ENCODE data around the gene ZNF217.
A peak's percentile ranks its signal among the peaks of the same experiment; 100 is the strongest.
"Not testable (repeated sequence)": the region's sequence is repeated elsewhere in the genome, so short reads cannot be mapped to it uniquely, and the experiment has no call there.

The ZNF217 gene

GRCh38 chr20:53562104-53562764 is 31.4 kb downstream of the ZNF217 start:
- not testable (repeated sequence) for DNase-seq

DNA sequence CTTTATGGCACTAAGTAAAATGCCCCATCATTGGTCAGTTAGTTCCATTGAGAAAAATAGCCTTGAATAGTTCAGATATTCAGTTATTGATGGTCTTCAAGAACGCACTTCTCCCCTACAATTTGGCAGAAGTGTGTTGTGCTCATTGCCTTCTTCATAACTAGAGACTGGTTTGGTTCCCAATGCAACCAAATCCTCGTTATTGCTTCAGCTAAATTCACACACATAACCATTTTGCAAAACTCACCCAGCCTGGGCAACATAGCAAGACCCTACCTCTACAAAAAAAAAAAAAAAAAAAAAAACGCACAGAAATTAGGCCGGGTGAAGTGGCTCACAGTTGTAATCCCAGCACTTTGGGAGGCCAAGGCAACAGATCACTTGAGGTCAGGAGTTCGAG is 32.1 kb downstream of the ZNF217 start:
- DNase-seq = no peak

DNA sequence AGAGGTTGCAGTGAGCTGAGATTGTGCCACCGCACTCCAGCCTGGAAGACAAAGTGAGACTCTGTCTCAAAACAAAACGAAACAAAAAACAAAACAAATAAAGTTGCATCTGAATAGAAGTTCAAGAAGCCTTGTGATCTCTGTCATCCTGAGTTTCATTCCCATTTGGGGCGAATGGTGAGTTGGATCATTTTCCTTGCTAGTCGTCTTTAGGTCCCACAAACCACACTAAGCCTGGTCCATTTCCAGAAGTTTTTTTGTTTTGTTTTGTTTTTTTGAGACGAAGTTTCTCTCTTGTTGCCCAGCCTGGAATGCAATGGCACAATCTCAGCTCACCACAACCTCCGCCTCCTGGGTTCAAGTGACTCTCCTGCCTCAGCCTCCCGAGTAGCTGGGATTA is 33.8 kb downstream of the ZNF217 start:
- DNase-seq = no peak

DNA sequence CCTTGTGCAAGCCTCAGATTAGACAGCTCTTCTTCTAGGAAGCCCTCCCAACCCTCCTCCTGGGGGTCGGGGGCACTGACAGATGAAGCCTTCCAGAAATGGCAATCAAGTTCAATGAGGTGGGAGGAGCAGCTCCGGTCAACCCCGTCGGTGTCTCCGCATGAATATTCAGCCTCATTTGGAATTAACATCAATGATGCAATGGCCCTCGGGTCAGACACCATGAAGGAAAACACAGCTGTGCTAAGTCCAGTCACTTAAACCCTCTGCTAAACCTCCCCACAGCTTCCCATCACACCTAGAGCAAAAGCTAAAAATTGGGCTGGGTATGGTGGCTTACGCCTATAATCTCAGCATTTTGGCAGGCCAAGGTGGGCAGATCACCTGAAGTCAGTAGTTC is 36.5 kb downstream of the ZNF217 start:
- DNase-seq = no peak

GRCh38 chr20:53556267-53556897 is 37.3 kb downstream of the ZNF217 start:
- DNase-seq = no peak

DNA sequence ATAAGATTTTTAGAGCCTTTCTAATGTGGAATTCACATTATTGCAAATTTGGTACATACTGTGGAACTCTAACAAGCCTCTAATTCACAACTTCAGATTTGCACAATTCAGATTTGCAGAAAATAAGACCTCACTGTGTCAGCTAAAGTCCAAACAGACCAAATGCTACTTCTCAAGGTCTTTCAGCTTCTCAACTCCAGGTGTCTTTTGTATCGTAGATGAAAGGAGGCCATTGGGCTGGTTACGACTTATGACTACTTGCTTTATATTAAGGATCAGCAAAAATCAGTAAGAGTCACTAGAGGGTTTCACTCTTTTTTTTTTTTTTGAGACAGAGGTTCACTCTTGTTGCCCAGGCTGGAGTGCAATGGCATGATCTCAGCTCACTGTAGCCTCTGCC is 37.8 kb downstream of the ZNF217 start:
- DNase-seq = no peak

- no peak for DNase-seq
These were observed 38.6 kb downstream of the ZNF217 start for GRCh38 chr20:53555081-53555480.

DNA sequence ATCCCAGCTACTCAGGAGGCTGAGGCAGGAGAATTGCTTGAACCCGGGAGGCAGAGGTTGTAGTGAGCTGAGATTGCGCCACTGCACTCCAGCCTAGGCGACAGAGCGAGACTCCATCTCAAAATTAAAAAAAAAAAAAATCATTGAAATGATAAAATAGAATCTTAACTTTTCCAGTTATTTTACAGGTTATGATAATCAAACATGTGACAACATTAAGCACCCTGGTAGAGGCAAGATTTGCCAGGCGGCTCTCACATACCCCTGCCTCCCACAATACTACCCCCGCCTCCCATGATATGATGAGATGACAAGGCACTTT is 41.1 kb downstream of the ZNF217 start:
- not testable (repeated sequence) for DNase-seq

- DNase-seq = not testable (repeated sequence)
These were observed 41.7 kb downstream of the ZNF217 start for GRCh38 chr20:53551719-53552571.

GRCh38 chr20:53550280-53551187 is 43.1 kb downstream of the ZNF217 start:
- no peak for DNase-seq

GRCh38 chr20:53547664-53548239 is 45.9 kb downstream of the ZNF217 start:
- peak; percentile 24 for DNase-seq

DNA sequence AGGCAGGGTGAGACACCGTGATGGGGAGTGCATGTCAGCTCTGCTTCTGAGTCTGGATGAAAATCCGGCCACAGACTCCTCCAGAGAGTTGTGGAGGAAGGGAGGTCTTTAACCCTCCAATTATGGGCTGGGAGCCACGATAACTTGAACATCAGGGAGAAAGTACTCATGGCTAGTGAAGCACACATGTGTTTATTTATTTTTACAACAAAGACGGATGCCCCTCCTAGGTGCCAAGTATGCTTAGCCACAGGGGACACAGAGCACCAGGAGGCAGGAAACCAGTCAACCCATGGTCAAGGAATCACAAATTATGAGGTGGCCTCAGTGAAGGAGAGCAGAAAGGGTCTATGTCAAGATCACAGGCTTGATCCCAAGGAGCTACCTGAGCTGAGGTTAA is 54.1 kb downstream of the ZNF217 start:
- DNase-seq = no peak

GRCh38 chr20:53536382-53536781 is 57.3 kb downstream of the ZNF217 start:
- not testable (repeated sequence) for DNase-seq

- no peak for DNase-seq
These were observed 57.8 kb downstream of the ZNF217 start for GRCh38 chr20:53535878-53536277.

- no peak for DNase-seq
These were observed 59.6 kb downstream of the ZNF217 start for GRCh38 chr20:53534037-53534436.

GRCh38 chr20:53533500-53533899 is 60.1 kb downstream of the ZNF217 start:
- no peak for DNase-seq

- not testable (repeated sequence) for DNase-seq
These were observed 60.9 kb downstream of the ZNF217 start for GRCh38 chr20:53532654-53533312.

DNA sequence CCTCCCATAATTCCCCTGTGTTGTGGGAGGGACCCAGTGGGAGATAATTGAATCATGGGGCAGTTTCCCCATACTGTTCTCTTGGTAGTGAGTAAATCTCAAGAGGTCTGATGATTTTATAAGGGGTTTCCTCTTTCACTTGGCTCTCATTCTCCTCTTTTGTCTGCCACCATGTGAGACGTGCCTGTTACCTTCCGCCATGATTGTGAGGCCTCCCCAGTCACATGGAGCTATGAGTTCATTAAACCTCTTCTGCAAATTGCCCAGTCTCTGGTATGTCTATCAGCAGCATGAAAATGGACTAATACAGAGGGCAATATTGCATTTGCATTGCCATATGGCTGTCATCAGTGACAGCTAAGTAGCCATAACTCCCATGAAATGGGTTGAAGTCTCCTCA is 63.2 kb downstream of the ZNF217 start:
- no peak for DNase-seq

DNA sequence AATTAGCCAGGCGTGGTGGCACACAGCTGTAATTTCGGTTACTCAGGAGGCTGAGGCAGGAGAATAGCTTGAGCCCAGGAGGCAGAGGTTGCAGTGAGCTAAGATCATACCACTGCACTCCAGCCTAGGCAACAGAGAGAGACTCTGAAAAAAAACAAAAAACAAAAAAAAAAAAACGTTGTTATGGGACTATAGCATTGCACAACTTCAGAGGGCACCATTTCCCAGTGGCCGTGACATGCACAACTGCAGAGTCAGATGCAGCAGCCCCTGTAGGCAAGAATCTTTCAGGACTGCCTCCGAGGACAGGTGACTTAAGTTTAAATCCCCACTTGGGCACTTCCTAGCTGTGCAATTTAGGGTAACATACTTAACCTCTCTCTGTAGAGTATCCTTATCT is 64.0 kb downstream of the ZNF217 start:
- no peak for DNase-seq

- DNase-seq = no peak
These were observed 66.4 kb downstream of the ZNF217 start for GRCh38 chr20:53527196-53527595.

DNA sequence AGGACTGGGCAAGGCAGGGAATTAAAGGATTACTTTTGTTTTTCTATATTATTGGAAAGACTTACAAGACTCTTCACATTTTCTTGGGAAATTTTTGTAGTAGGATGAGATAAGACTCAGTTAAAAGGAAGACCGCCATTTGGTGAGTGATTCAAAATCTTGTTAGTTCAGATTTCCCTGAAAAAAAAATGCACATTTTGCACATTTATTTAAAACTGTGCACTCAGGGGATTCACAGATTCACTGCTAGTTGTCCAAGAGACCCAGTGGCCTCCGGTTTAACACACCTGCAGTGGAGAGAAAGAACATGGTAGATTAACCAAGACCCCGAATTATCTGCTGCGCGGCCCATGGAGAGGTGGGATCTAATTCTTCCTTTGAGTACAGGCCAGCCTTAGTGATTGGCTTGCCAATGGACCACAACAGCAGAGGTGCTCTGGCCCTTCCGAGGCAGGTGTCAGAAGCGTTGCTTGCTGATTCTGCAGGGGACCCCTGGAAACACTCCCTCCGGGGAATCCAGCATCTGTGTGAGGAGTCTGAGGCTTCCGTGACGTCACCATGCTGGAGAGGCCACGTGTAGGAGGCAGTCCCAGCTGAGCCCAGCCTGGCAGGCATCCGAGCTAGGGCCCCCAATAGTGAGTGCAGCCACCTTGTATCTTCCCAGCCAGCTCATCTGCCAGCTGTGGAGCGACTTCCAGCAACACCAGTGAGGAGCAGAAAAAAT is 68.9 kb downstream of the ZNF217 start:
- DNase-seq = no peak

Measured in CD4-positive, alpha-beta T cell treated with Interleukin-17A for 4 hours (primary cell).